ENCODE data around the gene ANO5. TPM values are rescaled to one million over a fixed set of nuclear protein-coding genes. Genes with fewer than 3 reads are reported as not detected.

ANO5 gene
- total and polyA plus RNA-seq, 9 of the 15 experiments (the other 6 are each of a cell fraction or from before 2014, with no cell fraction given), result 0.16 to 0.58 (median 0.28) TPM

GRCh38 chr11:22193348-22194051, 615 bp downstream of the ANO5 start (continued):
- peak; percentile 13; the same call in 1 of the 2 replicates for TF ChIP-seq MGA (IDR thresholded peaks at IDR 0.05)
